ENCODE data around the gene LEFTY1. TPM values are rescaled to one million over a fixed set of nuclear protein-coding genes. Genes with fewer than 3 reads are reported as not detected.
A peak's percentile ranks its signal among the peaks of the same experiment; 100 is the strongest.

The LEFTY1 gene
- total and polyA plus RNA-seq, 9 of the 15 experiments (the other 6 are each of a cell fraction or from before 2014, with no cell fraction given) = 0.07 to 0.24 (median 0.17) TPM; not detected in 5

- H3K9me3 ChIP-seq (replicated peaks; ENCODE audit: control insufficient read depth, insufficient read depth, low read depth, low read length) = no peaks in the 10 kb centered on the region
- H3K4me3 ChIP-seq = peak overlapping the region; percentile 87
- H3K79me2 ChIP-seq (ENCODE audit: control insufficient read depth, insufficient read depth, low read length) = peaks cover 48% of the 10 kb centered on the region
- POLR2A ChIA-PET = interaction anchor here (0.6 to 4.1 kb wide), 20 partner anchors 12 to 457 kb away, joined by 3 to 37 read pairs (median 4); partner anchors contain the start of gene SDE2
- peak overlapping the region; percentile 97 for H3K4me2 ChIP-seq (ENCODE audit: insufficient read depth, low read length)
- CTCF ChIA-PET (ENCODE audit: low intra/inter-chr PET ratio) = interaction anchor here (0.6 kb wide), 1 partner anchor 18 kb away, joined by 4 read pairs; no protein-coding TSS in a partner anchor
- peak overlapping the region; percentile 88 for H2AFZ ChIP-seq (ENCODE audit: low read depth, low read length)
- in situ Hi-C loops (cut with MboI) (no loop called here), intact Hi-C loops (cut with micrococcal nuclease) (loop anchor here (2.0 to 5.0 kb wide), 3 partner anchors 42 to 239 kb away; partner anchors contain the start of gene PYCR2)
- BruUV-seq (replicated peaks) = TSS peak; percentile 82
- whole genome bisulfite sequencing (ENCODE audit: insufficient coverage, low coverage, missing lambda C conversion rate) = 18% methylated on average over 62 of the region's 63 CpGs
- ATAC-seq (peak; percentile 63), FAIRE-seq (peak; percentile 11), DNase-seq (ENCODE audit: extremely low read depth in 1 of 4, low spot score in 3 of 4) (peak; percentile 64 to 80 (median 72))
- H3K9ac ChIP-seq (ENCODE audit: insufficient read depth in 1 of 2, low read depth in 2 of 2, low read length in 2 of 2) = peak overlapping the region; percentile 92 to 97
- peaks cover 17% of the 10 kb centered on the region; the same call in 1 of the 2 replicates for H4K20me1 ChIP-seq (replicated peaks; ENCODE audit: control insufficient read depth, insufficient read depth, low read length)
- H3K27ac ChIP-seq (ENCODE audit: extremely low read depth, low read depth, low read length) = peak overlapping the region; percentile 88
- H3K27me3 ChIP-seq (ENCODE audit: control insufficient read depth in 2 of 2, insufficient read depth in 2 of 2, low read length in 2 of 2) = no peaks in the 10 kb centered on the region
- peaks cover 23 to 58% of the 10 kb centered on the region in 2 experiments; a peak in 4 of 5 replicates for H3K4me1 ChIP-seq (replicated peaks in 1 of 2; ENCODE audit: control insufficient read depth in 2 of 2, insufficient read depth in 2 of 2, low read length in 2 of 2)
- H3K36me3 ChIP-seq (ENCODE audit: control insufficient read depth, insufficient read depth, low read length) = peaks cover 26% of the 10 kb centered on the region; the same call in 1 of the 3 replicates
- peaks cover 6% of the 10 kb centered on the region for H3K9me1 ChIP-seq (ENCODE audit: control insufficient read depth, insufficient read depth, low read length)
- TF ChIP-seq MAZ (CRISPR knock-in tag; conservative IDR thresholded peaks at IDR 0.05 in 1 of 2, IDR thresholded peaks at IDR 0.05 in 1 of 2) (peak; percentile 1 to 10; a peak in 1 of 4 replicates), DPF2 (IDR thresholded peaks at IDR 0.05) (0 out of 2 replicates have a peak, but pooled peaks have one; percentile 31), RBFOX2 (IDR thresholded peaks at IDR 0.05; ENCODE audit: low read depth, low read length) (peak; percentile 72), PTRF (tag; IDR thresholded peaks at IDR 0.05) (no peak), RBM15 (IDR thresholded peaks at IDR 0.05; ENCODE audit: insufficient read depth, low read length) (no peak), ZSCAN29 (IDR thresholded peaks at IDR 0.05) (no peak), ZNF740 (CRISPR knock-in tag; IDR thresholded peaks at IDR 0.05) (peak; percentile 33; the same call in 1 of the 2 replicates), ZNF740 (tag; IDR thresholded peaks at IDR 0.05) (no peak), BHLHE40 (IDR thresholded peaks at IDR 0.05; ENCODE audit: low read length) (no peak), HBP1 (CRISPR knock-in tag; IDR thresholded peaks at IDR 0.05) (no peak), HSF4 (CRISPR knock-in tag; IDR thresholded peaks at IDR 0.05; ENCODE audit: borderline replicate concordance) (no peak), PHF20 (IDR thresholded peaks at IDR 0.05; ENCODE audit: partially characterized antibody) (peak; percentile 4), ZBTB33 (CRISPR knock-in tag; IDR thresholded peaks at IDR 0.05) (peak; percentile 32), IFI16 (CRISPR knock-in tag; IDR thresholded peaks at IDR 0.05) (no peak), ELF2 (CRISPR knock-in tag; IDR thresholded peaks at IDR 0.05) (no peak), ZNF121 (CRISPR knock-in tag; conservative IDR thresholded peaks at IDR 0.05) (no peak)
Observed at GRCh38 chr1:225882694-225883615, 6.0 kb downstream of the LEFTY1 start.

All from K562 (cell line).